RWPE2 (cell line): ENCODE measurements around the gene TMEM60.

ENCODE experiments used
- ATAC-seq: fragments of 200-7000 bp; cut with Tn5 transposase; 3 replicates; pipeline ENCODE4 v1.9.1; 2021; ENCODE audit warnings: low read depth
- DNase-seq: peaks from one replicate; pipeline ENCODE4 v3.0.0-alpha.2; 2020; ENCODE audit warnings: low spot score
- H3K27ac ChIP-seq: fragments of 450-650 bp; 2 replicates; pipeline ENCODE4 v1.5.1; 2017; ENCODE audit warnings: mild to moderate bottlenecking; ENCODE audit not compliant: poor library complexity, severe bottlenecking
- H3K27me3 ChIP-seq: fragments of 250-450 bp; sonication (Bioruptor Pico); 2 replicates; pipeline ENCODE4 v1.5.1; 2021; ENCODE audit warnings: mild to moderate bottlenecking, moderate library complexity; ENCODE audit not compliant: insufficient read depth, poor library complexity, severe bottlenecking
- H3K36me3 ChIP-seq: fragments of 250-450 bp; sonication (Bioruptor Pico); 2 replicates; pipeline ENCODE4 v1.5.1; 2020; ENCODE audit warnings: low read depth, mild to moderate bottlenecking, moderate library complexity
- H3K4me1 ChIP-seq: fragments of 250-450 bp; sonication (Bioruptor Pico); 2 replicates; pipeline ENCODE4 v1.5.1; 2021; ENCODE audit warnings: mild to moderate bottlenecking, moderate library complexity; ENCODE audit not compliant: insufficient read depth, poor library complexity, severe bottlenecking
- H3K4me3 ChIP-seq: fragments of 250-450 bp; sonication (Bioruptor Pico); 2 replicates; pipeline ENCODE4 v1.5.1; 2021; ENCODE audit warnings: mild to moderate bottlenecking, moderate library complexity; ENCODE audit not compliant: severe bottlenecking
- H3K9me3 ChIP-seq: fragments of 250-450 bp; sonication (Bioruptor Pico); 2 replicates; pipeline ENCODE4 v1.5.1; 2021; ENCODE audit warnings: mild to moderate bottlenecking, moderate library complexity; ENCODE audit not compliant: severe bottlenecking
- TF ChIP-seq, protein P1 (sequence below): fragments of 450-650 bp; IDR thresholded peaks from one replicate; pipeline ENCODE4 v1.5.1; 2017; ENCODE audit warnings: mild to moderate bottlenecking, moderate library complexity; ENCODE audit not compliant: poor library complexity, severe bottlenecking

TMEM60 gene

DNA sequence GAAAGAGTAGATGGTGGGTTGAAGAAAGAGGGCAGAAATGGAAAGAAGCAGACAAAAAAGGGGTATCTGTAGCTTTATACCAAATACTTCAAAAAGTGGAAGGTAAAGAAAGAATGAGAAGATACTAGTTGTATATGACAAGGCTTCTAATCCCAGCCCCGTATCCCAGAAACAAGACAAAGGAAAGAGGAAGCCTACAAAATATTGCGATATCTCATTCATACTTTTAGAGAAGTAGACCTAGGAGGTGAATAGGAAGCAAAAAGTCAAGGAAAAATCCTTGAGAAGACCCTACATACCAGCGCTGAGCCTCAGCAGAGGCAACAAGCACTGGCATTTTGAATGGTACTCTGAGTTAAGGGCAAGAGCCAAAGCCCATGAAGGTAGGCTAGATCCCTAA is 26.9 kb upstream of the TMEM60 start:
- no peaks in the 10 kb centered on the region for H3K4me1 ChIP-seq
- H3K9me3 ChIP-seq: peaks cover 11% of the 10 kb centered on the region

DNA sequence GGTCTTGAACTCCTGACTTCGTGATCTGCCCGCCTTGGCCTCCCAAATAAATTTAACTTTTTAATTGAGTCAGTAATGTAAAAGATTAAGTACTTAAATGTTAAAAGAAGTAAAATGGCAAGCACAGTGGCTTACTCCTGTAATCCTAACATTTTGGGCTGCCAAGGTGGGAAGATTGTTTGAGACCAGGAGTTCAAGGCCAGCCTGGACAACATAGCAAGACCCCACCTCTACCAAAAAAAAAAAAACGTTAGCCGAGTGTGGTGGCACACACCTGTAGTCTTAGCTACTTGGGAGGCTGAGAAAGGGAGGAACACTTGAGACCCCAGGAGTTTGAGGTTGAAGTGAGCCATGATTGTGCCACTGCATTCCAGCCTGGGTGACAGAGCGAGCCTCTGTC is 26.4 kb upstream of the TMEM60 start:
- TF ChIP-seq, protein P1, sequence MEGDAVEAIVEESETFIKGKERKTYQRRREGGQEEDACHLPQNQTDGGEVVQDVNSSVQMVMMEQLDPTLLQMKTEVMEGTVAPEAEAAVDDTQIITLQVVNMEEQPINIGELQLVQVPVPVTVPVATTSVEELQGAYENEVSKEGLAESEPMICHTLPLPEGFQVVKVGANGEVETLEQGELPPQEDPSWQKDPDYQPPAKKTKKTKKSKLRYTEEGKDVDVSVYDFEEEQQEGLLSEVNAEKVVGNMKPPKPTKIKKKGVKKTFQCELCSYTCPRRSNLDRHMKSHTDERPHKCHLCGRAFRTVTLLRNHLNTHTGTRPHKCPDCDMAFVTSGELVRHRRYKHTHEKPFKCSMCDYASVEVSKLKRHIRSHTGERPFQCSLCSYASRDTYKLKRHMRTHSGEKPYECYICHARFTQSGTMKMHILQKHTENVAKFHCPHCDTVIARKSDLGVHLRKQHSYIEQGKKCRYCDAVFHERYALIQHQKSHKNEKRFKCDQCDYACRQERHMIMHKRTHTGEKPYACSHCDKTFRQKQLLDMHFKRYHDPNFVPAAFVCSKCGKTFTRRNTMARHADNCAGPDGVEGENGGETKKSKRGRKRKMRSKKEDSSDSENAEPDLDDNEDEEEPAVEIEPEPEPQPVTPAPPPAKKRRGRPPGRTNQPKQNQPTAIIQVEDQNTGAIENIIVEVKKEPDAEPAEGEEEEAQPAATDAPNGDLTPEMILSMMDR: no peak
- no peak for ATAC-seq
- no peaks in the 10 kb centered on the region for H3K4me1 ChIP-seq
- peaks cover 11% of the 10 kb centered on the region for H3K9me3 ChIP-seq
- H3K27ac ChIP-seq: no peak overlapping the region
- H3K36me3 ChIP-seq: no peaks in the 10 kb centered on the region
- no peak for DNase-seq
- no peaks in the 10 kb centered on the region for H3K27me3 ChIP-seq
- H3K4me3 ChIP-seq: no peak overlapping the region

More for the DNA sequence above, 26.9 kb upstream of the TMEM60 start:
- H3K27me3 ChIP-seq: no peaks in the 10 kb centered on the region
- no peak overlapping the region for H3K4me3 ChIP-seq
- TF ChIP-seq, protein P1: no peak
- ATAC-seq (no peak), DNase-seq (no peak)
- H3K36me3 ChIP-seq: no peaks in the 10 kb centered on the region
- no peak overlapping the region for H3K27ac ChIP-seq

DNA sequence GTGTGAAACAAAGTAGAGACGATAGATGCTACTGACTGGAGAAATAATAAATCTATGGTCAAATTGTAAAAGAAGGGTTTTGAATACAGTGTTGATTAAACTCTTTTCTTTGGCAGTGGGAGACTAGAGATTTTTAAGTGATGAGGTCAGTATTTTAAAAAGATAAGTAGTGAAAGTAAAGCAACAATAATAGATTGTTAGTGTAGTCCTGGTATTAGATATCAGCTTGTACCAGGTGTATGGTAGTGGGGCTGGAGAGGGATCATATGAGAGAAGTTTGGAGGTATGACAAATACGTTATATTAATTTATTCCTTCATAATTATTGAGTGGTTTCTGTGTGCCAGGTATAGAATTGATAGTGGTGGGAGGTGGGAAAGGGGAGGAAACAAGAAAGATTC is 25.6 kb upstream of the TMEM60 start:
- Histone ChIP-seq H3K4me1 (no peaks in the 10 kb centered on the region), H3K4me3 (no peak overlapping the region), H3K27ac (no peak overlapping the region), H3K36me3 (no peaks in the 10 kb centered on the region), H3K9me3 (peaks cover 11% of the 10 kb centered on the region), H3K27me3 (no peaks in the 10 kb centered on the region)
- ATAC-seq: no peak
- no peak for DNase-seq
- TF ChIP-seq, protein P1: no peak

DNA sequence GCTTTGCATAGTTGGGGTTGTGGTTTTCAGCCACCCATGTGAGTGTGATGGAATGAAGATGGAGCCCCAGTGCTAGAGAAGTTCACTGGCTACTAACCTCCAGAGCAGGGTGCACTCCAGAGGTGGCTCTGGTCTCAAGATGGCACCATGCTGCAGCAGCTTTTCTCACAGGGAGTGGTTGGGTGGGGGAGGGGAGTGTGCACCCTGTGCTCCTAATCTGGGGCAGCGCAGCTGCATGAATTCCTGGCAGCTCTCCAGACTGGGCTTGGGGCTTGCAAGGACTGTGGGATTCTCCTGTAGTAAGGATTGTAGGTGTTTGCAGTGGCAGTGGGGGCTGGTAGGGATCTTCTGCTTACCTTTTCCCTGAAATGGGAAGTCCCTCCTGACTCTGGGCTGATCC is 24.0 kb upstream of the TMEM60 start:
- Histone ChIP-seq H3K4me3 (no peak overlapping the region), H3K9me3 (peaks cover 11% of the 10 kb centered on the region), H3K27me3 (no peaks in the 10 kb centered on the region), H3K36me3 (no peaks in the 10 kb centered on the region), H3K27ac (no peak overlapping the region), H3K4me1 (no peaks in the 10 kb centered on the region)
- no peak for ATAC-seq
- no peak for DNase-seq
- TF ChIP-seq, protein P1: no peak

DNA sequence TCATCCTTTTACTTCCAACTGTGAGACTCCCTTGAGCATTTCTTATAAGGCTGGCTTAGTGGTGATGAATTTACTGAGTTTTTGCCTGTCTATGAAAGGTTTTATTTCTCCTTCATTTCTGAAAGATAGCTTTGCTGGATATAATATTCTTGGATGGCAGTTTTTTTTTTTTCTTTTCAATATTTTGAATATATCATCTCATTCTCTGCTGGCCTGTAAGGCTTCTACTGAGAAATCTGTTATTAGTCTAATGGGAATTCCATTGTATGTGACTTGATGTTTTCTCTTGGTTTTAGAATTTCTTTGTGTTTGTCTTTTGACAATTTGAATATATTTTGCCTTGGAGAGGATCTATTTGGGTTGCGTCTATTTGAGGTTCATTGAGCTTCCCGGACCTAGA is 22.7 kb upstream of the TMEM60 start:
- no peaks in the 10 kb centered on the region for H3K4me1 ChIP-seq
- H3K27me3 ChIP-seq: no peaks in the 10 kb centered on the region
- ATAC-seq (no peak), DNase-seq (no peak)
- TF ChIP-seq, protein P1: no peak
- peaks cover 11% of the 10 kb centered on the region for H3K9me3 ChIP-seq
- H3K27ac ChIP-seq: no peak overlapping the region
- H3K36me3 ChIP-seq: peaks cover 3% of the 10 kb centered on the region; the same call in 1 of the 2 replicates
- no peak overlapping the region for H3K4me3 ChIP-seq
